ENCODE results near the gene MPND. TPM values are rescaled to one million over a fixed set of nuclear protein-coding genes. Genes with fewer than 3 reads are reported as not detected.

MPND gene
- polyA plus RNA-seq, 1 of the 3 experiments (the other 2 are of a cell fraction) = 21.3 TPM

GRCh38 chr19:4385291-4386040, 42.1 kb downstream of the MPND start:
- no peaks in the 10 kb centered on the region for H3K9me3 ChIP-seq
- WGBS (ENCODE audit: low lambda C conversion rate) = 92% methylated on average over 10 of the region's 15 CpGs
- no peak for DNase-seq
- no peak overlapping the region for H2AFZ ChIP-seq (ENCODE audit: low read depth)
- TF ChIP-seq TAF1 (IDR thresholded peaks at IDR 0.05; ENCODE audit: borderline replicate concordance, low read depth, low read length) = no peak
- TF ChIP-seq JUND (IDR thresholded peaks at IDR 0.05) = no peak
- TF ChIP-seq NFIC (IDR thresholded peaks at IDR 0.05; ENCODE audit: borderline replicate concordance) = no peak
- TF ChIP-seq TCF12 (IDR thresholded peaks at IDR 0.05) = no peak
- TF ChIP-seq RAD21 (IDR thresholded peaks at IDR 0.05; ENCODE audit: low read length) = no peak
- TF ChIP-seq MAX (IDR thresholded peaks at IDR 0.05; ENCODE audit: low read depth) = no peak
- TF ChIP-seq RXRA (IDR thresholded peaks at IDR 0.05; ENCODE audit: borderline replicate concordance, low read depth) = no peak
- no peak for TF ChIP-seq ELF1 (IDR thresholded peaks at IDR 0.05)
- TF ChIP-seq EP300 (IDR thresholded peaks at IDR 0.05; ENCODE audit: borderline replicate concordance in 1 of 2, low read depth in 1 of 2, low read length in 1 of 2) = no peak
- no peak for TF ChIP-seq FOXM1 (IDR thresholded peaks at IDR 0.05; ENCODE audit: low read depth)
- TF ChIP-seq REST (IDR thresholded peaks at IDR 0.05; ENCODE audit: low read depth, low read length) = no peak
- no peak for TF ChIP-seq SMC3 (IDR thresholded peaks at IDR 0.05; ENCODE audit: low read depth, low read length)
- H3K4me3 ChIP-seq (ENCODE audit: low read depth in 2 of 2, low read length in 1 of 2) = no peak overlapping the region
- no peak overlapping the region for H3K4me2 ChIP-seq
- no peaks in the 10 kb centered on the region for H3K27me3 ChIP-seq (ENCODE audit: insufficient read depth)
- ChIA-PET CTCF (interaction anchor here (0.8 to 1.6 kb wide), 3 partner anchors 15 to 18 kb away, joined by 3 to 4 read pairs (median 4); partner anchors contain the start of gene SH3GL1), POLR2A (no interaction called here)
- H3K9ac ChIP-seq = no peak overlapping the region
- no peak overlapping the region for H3K27ac ChIP-seq (ENCODE audit: low read depth in 2 of 2, low read length in 1 of 2)
- H3F3A ChIP-seq (replicated peaks; ENCODE audit: insufficient read depth) = no peaks in the 10 kb centered on the region
- H4K20me1 ChIP-seq (ENCODE audit: insufficient read depth) = peaks cover 76% of the 10 kb centered on the region
- peaks cover 84% of the 10 kb centered on the region for H3K79me2 ChIP-seq (ENCODE audit: insufficient read depth)
- H3K36me3 ChIP-seq (replicated peaks in 1 of 2; ENCODE audit: control insufficient read depth in 1 of 2, insufficient read depth in 2 of 2, low read length in 1 of 2) = peaks cover 4 to 5% of the 10 kb centered on the region in 2 experiments
- H3K4me1 ChIP-seq (ENCODE audit: control insufficient read depth in 1 of 2, insufficient read depth in 2 of 2, low read depth in 1 of 2, low read length in 1 of 2) = peaks cover 0 to 5% of the 10 kb centered on the region in 2 experiments; a peak in 1 of 4 replicates
- no peaks in the 10 kb centered on the region for H3K9me2 ChIP-seq

GRCh38 chr19:4386041-4386782, 42.9 kb downstream of the MPND start:
- ChIA-PET POLR2A (no interaction called here), CTCF (interaction anchor here (1.4 to 1.6 kb wide), 2 partner anchors 14 to 16 kb away, joined by 4 read pairs; partner anchors contain the start of gene SH3GL1)
- no peak for DNase-seq
- H4K20me1 ChIP-seq (ENCODE audit: insufficient read depth) = peaks cover 80% of the 10 kb centered on the region
- no peak overlapping the region for H3K4me3 ChIP-seq (ENCODE audit: low read depth in 2 of 2, low read length in 1 of 2)
- H3K36me3 ChIP-seq (replicated peaks in 1 of 2; ENCODE audit: control insufficient read depth in 1 of 2, insufficient read depth in 2 of 2, low read length in 1 of 2) = peaks cover 4 to 5% of the 10 kb centered on the region in 2 experiments
- no peaks in the 10 kb centered on the region for H3K9me2 ChIP-seq
- H3K27me3 ChIP-seq (ENCODE audit: insufficient read depth) = no peaks in the 10 kb centered on the region
- H2AFZ ChIP-seq (ENCODE audit: low read depth) = no peak overlapping the region
- no peak overlapping the region for H3K9ac ChIP-seq
- no peaks in the 10 kb centered on the region for H3F3A ChIP-seq (replicated peaks; ENCODE audit: insufficient read depth)
- no peak for TF ChIP-seq REST (IDR thresholded peaks at IDR 0.05; ENCODE audit: low read depth, low read length)
- TF ChIP-seq POLR2AphosphoS5 (IDR thresholded peaks at IDR 0.05; ENCODE audit: low read depth, low read length) = no peak
- no peak for TF ChIP-seq RAD21 (IDR thresholded peaks at IDR 0.05; ENCODE audit: low read length)
- no peak for TF ChIP-seq TEAD4 (IDR thresholded peaks at IDR 0.05; ENCODE audit: borderline replicate concordance, insufficient read depth)
- no peak for TF ChIP-seq JUND (IDR thresholded peaks at IDR 0.05)
- no peak for TF ChIP-seq ELF1 (IDR thresholded peaks at IDR 0.05)
- no peak for TF ChIP-seq TCF12 (IDR thresholded peaks at IDR 0.05)
- TF ChIP-seq MEF2A (IDR thresholded peaks at IDR 0.05; ENCODE audit: borderline replicate concordance, low read depth) = no peak
- no peak for TF ChIP-seq FOXM1 (IDR thresholded peaks at IDR 0.05; ENCODE audit: low read depth)
- no peaks in the 10 kb centered on the region for H3K9me3 ChIP-seq
- H3K79me2 ChIP-seq (ENCODE audit: insufficient read depth) = peaks cover 91% of the 10 kb centered on the region
- H3K27ac ChIP-seq (ENCODE audit: low read depth in 2 of 2, low read length in 1 of 2) = no peak overlapping the region
- 89% methylated on average over 13 of the region's 13 CpGs for WGBS (ENCODE audit: low lambda C conversion rate)
- no peak overlapping the region for H3K4me2 ChIP-seq
- H3K4me1 ChIP-seq (ENCODE audit: control insufficient read depth in 1 of 2, insufficient read depth in 2 of 2, low read depth in 1 of 2, low read length in 1 of 2) = peaks cover 0 to 11% of the 10 kb centered on the region in 2 experiments; a peak in 1 of 4 replicates
